ENCODE data around the gene MYO18A. TPM values are rescaled to one million over a fixed set of nuclear protein-coding genes. Genes with fewer than 3 reads are reported as not detected.
A peak's percentile ranks its signal among the peaks of the same experiment; 100 is the strongest.

MYO18A gene
- total RNA-seq, 2 donors from 2014 or later: 49.5 to 51.2 TPM

DNA sequence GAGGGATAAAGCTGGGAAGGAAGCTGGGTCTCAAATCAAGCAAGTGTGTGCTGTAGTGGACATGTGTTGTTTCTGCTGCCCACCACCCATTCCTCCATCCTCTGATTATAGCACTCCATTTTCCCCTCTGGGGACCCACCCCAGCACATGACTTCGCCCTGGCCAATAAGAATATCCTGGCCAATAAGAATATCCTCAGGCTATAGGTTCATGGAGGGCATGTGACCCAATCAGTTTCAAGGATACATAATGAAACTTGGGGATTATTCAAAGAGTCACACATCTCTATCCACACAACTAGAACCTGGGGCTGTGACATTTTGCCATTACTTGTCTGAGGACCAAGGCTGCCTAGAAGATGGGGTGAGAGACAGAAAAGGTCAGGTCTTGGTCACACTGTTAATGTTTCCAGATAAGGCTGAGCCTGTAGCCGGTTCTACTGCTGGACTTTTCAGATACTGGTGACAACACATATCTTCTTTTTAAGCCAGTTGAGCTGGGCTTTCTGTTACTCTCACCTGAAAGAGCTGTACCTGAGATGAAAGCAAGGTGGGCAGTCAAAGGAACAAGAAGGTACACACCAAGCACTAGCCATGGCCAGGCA, 33.7 kb downstream of the MYO18A start:
- peak overlapping the region; percentile 55 for H3K27ac Mint-ChIP-seq
- H3K4me3 Mint-ChIP-seq: peak overlapping the region; percentile 18 to 19
- peaks cover 69% of the 10 kb centered on the region for H3K4me1 Mint-ChIP-seq (ENCODE audit: low read depth)
- H3K27me3 Mint-ChIP-seq (ENCODE audit: low read depth): no peaks in the 10 kb centered on the region
- no peak for DNase-seq
- peak in 1 of 2 donors; percentile 21 for ATAC-seq (replicated peaks in 1 of 2)
- H3K36me3 Mint-ChIP-seq (ENCODE audit: insufficient read depth in 2 of 2): no peaks in the 10 kb centered on the region
- no peaks in the 10 kb centered on the region for H3K9me3 Mint-ChIP-seq

DNA sequence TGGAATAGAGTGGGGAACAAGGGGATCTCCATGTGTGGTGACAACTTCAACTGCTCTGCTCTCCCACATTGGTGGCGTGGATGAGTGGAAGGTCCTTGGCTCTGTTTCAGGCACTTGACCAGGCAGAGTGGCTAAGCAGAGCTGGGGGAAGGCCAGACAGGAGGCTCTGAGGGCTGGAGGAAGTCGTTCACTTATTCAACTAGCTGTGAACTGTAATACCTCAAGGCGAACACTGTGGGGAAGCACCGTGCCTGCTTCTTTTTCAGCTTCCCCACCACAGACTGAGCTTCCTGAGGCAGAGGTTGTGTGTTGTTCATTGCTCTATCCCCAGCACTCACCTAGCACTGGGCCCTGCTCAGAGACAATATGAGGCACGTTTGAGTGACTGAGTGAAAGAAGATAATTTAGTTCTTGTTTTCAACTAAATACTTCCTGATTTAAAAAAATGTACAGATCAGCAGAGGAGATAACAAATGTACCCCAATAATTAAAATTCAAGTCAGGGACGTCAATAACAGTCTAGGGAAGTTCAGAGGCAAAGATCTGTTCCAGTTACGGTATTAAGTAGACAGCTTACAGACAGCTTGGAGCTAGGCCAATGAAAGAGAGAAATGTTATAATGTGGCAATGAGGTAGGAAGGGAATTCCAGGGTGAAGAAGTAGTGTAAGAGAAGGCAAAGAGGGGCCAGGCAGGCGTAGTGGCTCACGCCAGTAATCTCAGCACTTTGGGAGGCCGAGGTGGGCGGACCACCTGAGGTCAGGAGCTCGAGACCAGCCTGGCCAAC, 34.7 kb downstream of the MYO18A start:
- peak; percentile 47 to 52 for ATAC-seq (replicated peaks in 1 of 2)
- Mint-ChIP-seq H3K4me3 (peak overlapping the region; percentile 43 to 74), H3K9me3 (no peaks in the 10 kb centered on the region), H3K27ac (peak overlapping the region; percentile 97), H3K36me3 (ENCODE audit: insufficient read depth in 2 of 2) (no peaks in the 10 kb centered on the region), H3K27me3 (ENCODE audit: low read depth) (no peaks in the 10 kb centered on the region), H3K4me1 (ENCODE audit: low read depth) (peaks cover 79% of the 10 kb centered on the region)
- peak; percentile 73 to 75 for DNase-seq

DNA sequence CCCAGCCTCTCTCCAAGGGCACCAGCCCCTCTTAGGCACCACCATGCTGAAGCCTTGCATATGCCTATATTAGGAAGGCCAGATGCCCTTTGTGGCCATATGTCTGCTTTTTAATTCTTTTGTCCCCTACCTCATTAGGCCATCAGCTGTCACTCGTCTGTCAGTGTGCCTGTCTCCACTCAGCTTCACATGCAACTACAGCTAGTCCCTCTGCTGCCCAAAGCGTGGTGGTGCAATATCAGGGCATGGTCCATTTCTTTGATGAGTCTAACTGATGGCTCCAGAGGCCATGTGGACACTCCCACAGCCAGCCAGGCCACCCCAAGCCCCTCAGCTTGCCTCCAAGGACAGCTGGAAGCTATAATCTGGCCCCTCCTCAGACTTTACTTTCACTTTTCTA, 36.3 kb downstream of the MYO18A start:
- Mint-ChIP-seq H3K4me3 (no peak overlapping the region), H3K4me1 (ENCODE audit: low read depth) (peaks cover 79% of the 10 kb centered on the region), H3K9me3 (no peaks in the 10 kb centered on the region), H3K27me3 (ENCODE audit: low read depth) (no peaks in the 10 kb centered on the region), H3K27ac (peak overlapping the region; percentile 13), H3K36me3 (ENCODE audit: insufficient read depth in 2 of 2) (no peaks in the 10 kb centered on the region)
- DNase-seq (peak in 1 of 2 donors; percentile 20), ATAC-seq (replicated peaks in 1 of 2) (no peak)

DNA sequence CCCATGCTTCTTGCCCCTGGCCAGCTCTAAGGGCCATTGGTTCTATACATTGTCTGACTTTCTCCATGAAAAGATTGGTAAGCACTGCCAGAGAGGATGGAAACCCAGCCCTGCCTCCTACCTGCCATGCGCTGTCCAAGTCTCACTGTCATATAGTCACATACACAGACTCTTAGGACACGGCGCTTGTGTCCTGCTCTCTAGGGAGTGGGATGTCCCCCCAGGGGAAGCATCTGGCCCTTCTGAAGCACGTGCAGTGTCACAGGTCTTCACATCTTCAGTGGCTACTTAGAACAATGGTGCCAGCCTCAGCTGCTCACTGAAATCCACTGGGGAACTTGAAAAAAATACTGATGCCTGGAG, 38.7 kb downstream of the MYO18A start:
- peaks cover 83% of the 10 kb centered on the region for H3K4me1 Mint-ChIP-seq (ENCODE audit: low read depth)
- H3K9me3 Mint-ChIP-seq: no peaks in the 10 kb centered on the region
- DNase-seq: no peak
- no peak for ATAC-seq (replicated peaks in 1 of 2)
- no peaks in the 10 kb centered on the region for H3K36me3 Mint-ChIP-seq (ENCODE audit: insufficient read depth in 2 of 2)
- peak overlapping the region; percentile 95 for H3K27ac Mint-ChIP-seq
- no peaks in the 10 kb centered on the region for H3K27me3 Mint-ChIP-seq (ENCODE audit: low read depth)
- H3K4me3 Mint-ChIP-seq: peak overlapping the region; percentile 82 to 89

DNA sequence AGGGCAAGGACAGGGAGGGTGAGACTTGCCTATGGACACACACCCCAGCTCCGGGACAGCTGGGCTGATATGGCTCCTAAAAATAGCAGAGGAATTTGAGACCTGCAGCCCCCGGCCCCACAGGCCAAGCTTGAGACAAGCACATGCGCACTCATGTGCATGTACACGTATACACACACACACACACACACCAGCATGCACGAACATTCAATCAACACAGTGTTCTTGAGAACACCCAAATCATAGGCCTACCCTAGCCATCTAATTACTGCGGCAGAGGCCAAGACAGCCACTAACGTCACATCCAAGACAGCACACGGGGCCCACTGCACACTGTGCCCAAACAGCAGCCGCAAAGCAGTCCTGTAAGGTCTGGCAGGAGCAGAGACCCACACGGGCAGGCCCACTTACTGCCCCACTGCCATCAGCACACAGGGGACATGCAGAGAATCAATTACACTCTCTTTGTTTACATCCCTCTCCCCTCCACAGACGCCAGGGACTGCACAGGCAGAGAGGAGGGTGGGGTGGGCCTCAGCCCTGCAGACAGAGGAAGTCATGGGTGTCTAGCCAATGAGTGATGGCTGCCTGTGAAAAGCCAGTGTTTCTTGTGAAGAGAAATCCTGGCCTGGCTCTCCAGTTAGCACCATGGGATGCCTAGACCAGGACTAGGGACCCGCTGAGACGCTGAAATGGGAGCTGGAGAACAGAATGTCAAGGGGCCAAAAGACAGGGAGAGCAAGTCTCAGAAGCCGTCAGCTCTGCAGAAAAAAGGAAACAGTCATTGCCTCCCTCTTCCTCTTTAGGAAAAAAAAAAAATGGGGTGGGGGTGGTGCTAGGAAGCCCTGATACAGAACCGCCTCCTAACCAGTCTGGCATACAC, 39.3 kb downstream of the MYO18A start:
- DNase-seq: peak; percentile 45 to 53
- Mint-ChIP-seq H3K4me3 (peak overlapping the region; percentile 82 to 89), H3K27ac (peak overlapping the region; percentile 95), H3K27me3 (ENCODE audit: low read depth) (no peaks in the 10 kb centered on the region), H3K4me1 (ENCODE audit: low read depth) (peaks cover 85% of the 10 kb centered on the region), H3K9me3 (no peaks in the 10 kb centered on the region), H3K36me3 (ENCODE audit: insufficient read depth in 2 of 2) (no peaks in the 10 kb centered on the region)
- ATAC-seq (replicated peaks in 1 of 2): peak; percentile 6 to 17

DNA sequence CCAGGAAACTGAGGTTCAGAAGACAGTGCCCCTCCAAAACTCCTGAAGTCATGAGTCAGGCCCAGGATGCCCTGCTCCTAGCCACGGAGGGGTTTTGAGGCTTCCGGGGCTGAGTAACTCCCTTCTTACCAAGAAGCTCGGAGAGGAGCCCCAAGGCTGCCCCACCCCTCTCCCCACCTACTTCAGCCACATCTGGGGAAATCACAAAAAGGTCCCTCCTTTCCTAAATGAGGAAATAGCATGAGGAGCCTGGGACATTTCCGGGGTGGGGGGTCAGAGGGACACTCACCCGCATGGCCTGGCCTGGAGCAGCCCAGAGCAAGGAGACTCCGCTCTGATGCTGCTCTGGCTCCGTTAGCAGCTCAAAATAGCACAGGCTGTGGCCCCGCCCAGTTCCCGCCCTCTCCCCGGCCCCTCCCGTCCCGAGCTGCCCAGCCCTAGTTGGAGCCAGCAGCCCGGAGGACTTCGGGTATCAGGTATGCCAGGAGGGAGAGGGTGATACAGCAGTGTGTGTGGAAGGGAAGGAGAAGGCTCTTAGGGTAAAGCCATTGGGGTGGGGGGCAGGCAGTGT, 40.1 kb downstream of the MYO18A start:
- peaks cover 2 to 3% of the 10 kb centered on the region in 2 donors for H3K36me3 Mint-ChIP-seq (ENCODE audit: insufficient read depth in 2 of 2)
- no peaks in the 10 kb centered on the region for H3K9me3 Mint-ChIP-seq

DNA sequence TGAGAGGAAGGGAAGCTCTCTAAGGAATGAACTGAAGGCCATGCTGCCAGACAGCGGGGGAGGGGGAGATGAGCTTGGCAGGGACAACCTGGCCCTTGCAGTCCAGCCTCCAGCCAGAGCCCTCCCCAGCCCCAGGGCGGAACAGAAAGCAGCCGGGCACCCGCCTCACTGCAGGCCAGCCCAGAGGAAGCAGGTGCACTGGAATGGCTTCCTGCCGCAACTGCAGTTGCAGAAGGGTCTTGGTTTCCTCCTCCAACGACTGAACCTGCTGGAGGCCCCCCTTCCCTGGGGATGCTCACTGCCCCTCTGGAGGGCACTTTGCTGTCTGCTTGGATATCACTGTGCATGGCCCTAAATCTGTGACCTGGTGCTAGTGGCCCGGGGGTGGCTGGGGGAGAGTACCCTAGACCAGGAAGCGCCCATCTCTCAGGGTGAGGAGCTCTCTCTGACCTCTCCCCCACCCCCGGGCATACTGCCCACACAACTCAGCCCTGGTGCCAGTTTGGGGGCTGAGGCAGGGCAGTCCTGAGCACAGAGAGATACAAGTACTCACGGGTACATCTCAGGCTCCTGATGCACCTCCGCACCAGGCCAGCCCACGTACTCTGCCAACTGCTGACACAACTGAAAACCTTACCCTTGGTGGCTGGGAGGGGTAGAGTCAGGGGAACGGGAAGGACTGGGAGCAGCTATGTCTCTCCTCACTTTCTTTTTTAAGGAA, 41.1 kb downstream of the MYO18A start:
- Mint-ChIP-seq H3K27ac (peak overlapping the region; percentile 83), H3K4me3 (peak overlapping the region; percentile 82 to 89), H3K27me3 (ENCODE audit: low read depth) (no peaks in the 10 kb centered on the region), H3K4me1 (ENCODE audit: low read depth) (peaks cover 86% of the 10 kb centered on the region), H3K9me3 (no peaks in the 10 kb centered on the region), H3K36me3 (ENCODE audit: insufficient read depth in 2 of 2) (peaks cover 2 to 3% of the 10 kb centered on the region in 2 donors)
- peak; percentile 63 to 65 for DNase-seq
- ATAC-seq (replicated peaks in 1 of 2): peak; percentile 26 to 27

More for the DNA sequence above, 40.1 kb downstream of the MYO18A start:
- Mint-ChIP-seq H3K4me1 (ENCODE audit: low read depth) (peaks cover 85% of the 10 kb centered on the region), H3K4me3 (peak overlapping the region; percentile 82 to 89), H3K27me3 (ENCODE audit: low read depth) (no peaks in the 10 kb centered on the region), H3K27ac (peak overlapping the region; percentile 83)
- ATAC-seq (replicated peaks in 1 of 2) (peak; percentile 69 to 71), DNase-seq (peak; percentile 87 to 94)

DNA sequence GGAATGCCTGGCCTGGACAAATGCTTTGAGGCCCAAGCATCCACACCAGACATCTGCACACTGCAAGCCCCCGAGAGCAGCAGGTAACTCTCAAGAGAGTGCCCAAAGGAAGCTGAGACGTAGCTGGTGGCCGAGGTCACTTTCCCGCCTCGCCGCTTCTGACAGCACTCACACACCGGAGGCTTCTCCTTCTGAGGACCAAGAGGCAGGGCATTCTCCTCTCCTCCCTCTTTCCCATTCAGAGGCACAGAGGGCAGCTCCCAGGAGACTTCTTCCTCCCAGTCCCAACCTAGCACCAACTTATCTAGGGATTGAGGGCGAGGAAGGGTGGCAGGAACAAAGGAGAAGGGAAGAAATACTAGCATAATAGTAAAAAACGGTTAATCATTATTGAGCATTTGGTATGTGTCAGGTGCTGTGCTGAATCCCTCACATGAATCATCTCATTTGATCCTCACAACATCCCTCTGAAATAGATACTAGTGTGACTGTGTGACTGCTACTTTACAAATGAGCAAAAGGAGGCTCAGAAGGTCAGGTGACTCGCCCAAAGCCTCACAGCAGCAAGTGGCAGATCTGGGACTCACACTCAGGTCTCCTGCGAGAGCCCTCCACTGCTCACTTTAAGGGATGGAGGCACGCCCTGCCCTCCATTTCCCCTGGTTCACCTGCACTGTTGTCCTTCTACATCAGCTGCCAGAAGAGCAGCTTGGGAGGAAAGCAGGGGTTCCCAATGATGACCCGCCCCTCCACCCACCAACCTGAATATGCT, 41.8 kb downstream of the MYO18A start:
- ATAC-seq (replicated peaks in 1 of 2) (peak; percentile 66 to 70), DNase-seq (peak; percentile 76 to 85)
- Mint-ChIP-seq H3K27ac (peak overlapping the region; percentile 83), H3K36me3 (ENCODE audit: insufficient read depth in 2 of 2) (peaks cover 2 to 3% of the 10 kb centered on the region in 2 donors), H3K9me3 (no peaks in the 10 kb centered on the region), H3K27me3 (ENCODE audit: low read depth) (no peaks in the 10 kb centered on the region), H3K4me1 (ENCODE audit: low read depth) (peaks cover 84% of the 10 kb centered on the region), H3K4me3 (peak overlapping the region; percentile 82 to 89)

DNA sequence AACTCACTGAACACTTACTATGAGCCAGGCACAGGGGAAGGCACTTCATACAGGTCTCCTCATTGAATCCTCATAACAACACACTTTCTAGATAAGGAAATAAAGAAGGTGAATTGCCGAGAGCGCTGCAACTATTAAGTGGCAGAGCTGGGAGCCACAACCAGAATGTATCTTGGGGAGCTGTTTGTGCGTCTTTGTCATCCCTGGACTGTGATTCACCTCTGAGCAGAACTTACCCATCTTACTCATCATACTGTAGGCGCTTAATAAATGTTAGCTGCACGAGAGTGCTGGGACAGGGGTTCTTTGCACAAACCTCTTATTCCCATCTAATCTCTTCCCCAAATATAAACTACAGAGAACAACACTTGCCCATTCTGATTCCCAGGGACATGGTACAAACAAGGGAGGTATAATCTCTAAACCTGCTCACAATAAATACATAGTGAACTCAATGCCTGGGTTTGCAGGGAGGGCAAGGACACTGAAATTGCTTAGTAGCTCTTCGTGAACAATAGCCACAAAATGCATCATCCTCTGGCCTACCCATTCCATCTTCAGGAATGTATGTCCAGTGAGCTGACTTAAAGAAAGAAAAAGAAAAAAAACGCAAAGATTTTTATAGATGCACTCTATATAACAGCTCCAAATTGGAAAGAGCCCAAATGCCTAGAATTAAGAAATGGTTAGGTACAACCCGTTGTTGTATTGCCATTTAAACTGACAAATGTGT, 43.0 kb downstream of the MYO18A start:
- peak; percentile 43 to 45 for ATAC-seq (replicated peaks in 1 of 2)
- Mint-ChIP-seq H3K4me3 (peak overlapping the region; percentile 82 to 89), H3K36me3 (ENCODE audit: insufficient read depth in 2 of 2) (peaks cover 2 to 3% of the 10 kb centered on the region in 2 donors), H3K9me3 (no peaks in the 10 kb centered on the region), H3K27ac (peak overlapping the region; percentile 94), H3K4me1 (ENCODE audit: low read depth) (peaks cover 89% of the 10 kb centered on the region), H3K27me3 (ENCODE audit: low read depth) (no peaks in the 10 kb centered on the region)
- peak; percentile 65 to 72 for DNase-seq

DNA sequence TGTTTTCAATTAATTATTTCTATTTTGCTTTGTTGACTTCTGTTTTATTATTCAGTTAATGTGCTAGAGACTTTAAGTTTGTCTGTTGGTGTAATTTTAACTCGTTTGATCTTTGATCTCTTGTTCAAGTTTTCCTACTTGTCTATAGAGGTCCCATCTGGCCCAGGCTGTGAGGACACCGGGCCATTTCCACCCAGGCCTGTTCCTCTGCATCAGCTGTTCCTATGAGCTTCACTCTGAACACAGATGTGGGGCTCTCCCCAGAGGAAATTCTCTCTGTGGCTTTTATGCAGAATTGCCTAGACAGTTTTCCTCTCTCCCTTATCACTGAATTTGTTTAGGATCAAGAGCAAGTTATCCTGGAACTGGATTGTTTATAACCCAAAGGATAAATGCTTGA, 44.7 kb downstream of the MYO18A start:
- Mint-ChIP-seq H3K27me3 (ENCODE audit: low read depth) (no peaks in the 10 kb centered on the region), H3K36me3 (ENCODE audit: insufficient read depth in 2 of 2) (peaks cover 2 to 3% of the 10 kb centered on the region in 2 donors), H3K4me1 (ENCODE audit: low read depth) (peaks cover 88% of the 10 kb centered on the region), H3K9me3 (no peaks in the 10 kb centered on the region), H3K4me3 (peak overlapping the region in 1 of 2 donors; percentile 89), H3K27ac (peak overlapping the region; percentile 77)
- ATAC-seq (replicated peaks in 1 of 2): no peak
- DNase-seq: no peak

DNA sequence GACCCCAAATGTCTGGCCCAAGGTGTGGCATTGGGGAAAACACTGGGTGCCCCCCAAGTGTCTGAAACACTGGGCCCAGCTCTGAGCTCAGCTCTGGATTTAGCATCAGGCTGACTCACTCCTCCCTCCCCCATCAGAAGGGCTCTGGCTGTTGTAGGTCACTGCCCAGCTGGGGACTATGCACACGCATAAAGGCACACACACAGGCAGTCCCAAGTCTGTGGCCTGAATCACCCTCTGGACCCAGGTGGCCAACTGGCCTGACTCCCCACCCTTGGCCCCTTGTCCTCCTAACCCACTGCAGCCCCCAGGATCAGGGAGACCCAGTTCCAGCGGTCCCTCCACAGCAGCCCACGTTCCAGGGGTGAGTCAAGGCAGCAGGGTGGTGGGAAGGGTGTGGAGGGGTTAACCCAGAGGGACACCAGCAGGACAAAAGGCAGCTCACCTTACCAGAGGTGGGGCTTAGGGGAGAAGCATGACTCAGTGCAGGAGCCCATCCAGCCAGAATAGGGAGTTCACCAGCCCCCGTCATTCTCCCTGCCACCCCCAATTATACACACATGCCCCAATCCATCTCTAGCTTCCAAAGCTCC, 47.0 kb downstream of the MYO18A start:
- Mint-ChIP-seq H3K27ac (peak overlapping the region; percentile 83), H3K4me1 (ENCODE audit: low read depth) (peaks cover 69% of the 10 kb centered on the region), H3K36me3 (ENCODE audit: insufficient read depth in 2 of 2) (peaks cover 2 to 3% of the 10 kb centered on the region in 2 donors), H3K9me3 (no peaks in the 10 kb centered on the region), H3K4me3 (peak overlapping the region; percentile 51 to 79), H3K27me3 (ENCODE audit: low read depth) (no peaks in the 10 kb centered on the region)
- DNase-seq: no peak
- peak; percentile 17 to 35 for ATAC-seq (replicated peaks in 1 of 2)
